Left ventricle myocardium inferior (tissue), 1 donor: Measurements from ENCODE around the gene MMGT1. TPM values are rescaled to one million over a fixed set of nuclear protein-coding genes. Genes with fewer than 3 reads are reported as not detected.

Source experiments
- DNase-seq: peaks from one replicate; pipeline ENCODE4 v3.0.0-alpha.2; 2020
- H3K27ac ChIP-seq: fragments of 200-600 bp; replicated peaks from 2 replicates; pipeline ENCODE4 v1.8.0; 2021
- H3K27me3 ChIP-seq: fragments of 200-600 bp; 2 replicates; pipeline ENCODE4 v1.8.0; 2021; ENCODE audit warnings: low read depth
- H3K36me3 ChIP-seq: fragments of 200-600 bp; 2 replicates; pipeline ENCODE4 v1.8.0; 2021
- H3K4me1 ChIP-seq: fragments of 200-600 bp; 2 replicates; pipeline ENCODE4 v1.8.0; 2021
- H3K4me3 ChIP-seq: fragments of 200-600 bp; 2 replicates; pipeline ENCODE4 v1.8.0; 2021; ENCODE audit warnings: mild to moderate bottlenecking, moderate library complexity
- H3K9me3 ChIP-seq: fragments of 200-600 bp; replicated peaks from 2 replicates; pipeline ENCODE4 v1.8.0; 2021
- CTCF ChIP-seq: fragments of 200-600 bp; IDR thresholded peaks from 2 replicates; pipeline ENCODE4 v1.8.0; 2021; ENCODE audit warnings: antibody characterized with exemption, mild to moderate bottlenecking, borderline replicate concordance
- intact Hi-C: fragments of 100-400 bp; cut with micrococcal nuclease; formaldehyde crosslinking; loops from one replicate; pipeline ENCODE4 v1.11.0; 2022
- total RNA-seq: library from RNA; stranded (reverse); fragmentation: NEBNext Ultra II Directional; extraction: Animal tissue kit (Norgen Biotek cat#: 25700); gene quantifications from one replicate; pipeline ENCODE4 v1.2.1, GENCODE V29; 2021
- donor health status: DM: no; HTN: yes; CAD: no; lungs with severe emphysema.

The MMGT1 gene
- total RNA-seq, 1 donor from 2014 or later, result 25.3 TPM

- Histone ChIP-seq H3K27me3 (no peaks in the 10 kb centered on the region), H3K4me3 (no peak overlapping the region), H3K4me1 (no peaks in the 10 kb centered on the region), H3K36me3 (peaks cover 19% of the 10 kb centered on the region), H3K27ac (no peak overlapping the region), H3K9me3 (no peaks in the 10 kb centered on the region)
- DNase-seq, result no peak
- no peak for TF ChIP-seq CTCF
- intact Hi-C loops, result no loop called here
Measured at GRCh38 chrX:136015016-136015415, 41.2 kb upstream of the MMGT1 start.

- no peak overlapping the region for H3K27ac ChIP-seq
- intact Hi-C loops, result no loop called here
- H3K4me3 ChIP-seq, result no peak overlapping the region
- H3K9me3 ChIP-seq, result no peaks in the 10 kb centered on the region
- TF ChIP-seq CTCF, result no peak
- no peaks in the 10 kb centered on the region for H3K27me3 ChIP-seq
- H3K36me3 ChIP-seq, result no peaks in the 10 kb centered on the region
- H3K4me1 ChIP-seq, result peaks cover 22% of the 10 kb centered on the region
- DNase-seq, result no peak
Measured at GRCh38 chrX:135988245-135988644, 14.5 kb upstream of the MMGT1 start.

GRCh38 chrX:135985973-135986310 is 12.2 kb upstream of the MMGT1 start:
- peaks cover 22% of the 10 kb centered on the region for H3K4me1 ChIP-seq
- peak overlapping the region; percentile 82 for H3K27ac ChIP-seq
- intact Hi-C loops, result no loop called here
- no peaks in the 10 kb centered on the region for H3K36me3 ChIP-seq
- no peak for DNase-seq
- no peak for TF ChIP-seq CTCF
- no peaks in the 10 kb centered on the region for H3K27me3 ChIP-seq
- peak overlapping the region; percentile 82 for H3K4me3 ChIP-seq
- H3K9me3 ChIP-seq, result no peaks in the 10 kb centered on the region

- Histone ChIP-seq H3K27me3 (no peaks in the 10 kb centered on the region), H3K4me3 (peak within 1 kb of the TSS; percentile 82), H3K36me3 (no peaks in the 10 kb centered on the region), H3K27ac (peak within 1 kb of the TSS; percentile 82), H3K4me1 (peaks cover 22% of the 10 kb centered on the region), H3K9me3 (no peaks in the 10 kb centered on the region)
- intact Hi-C loops, result no loop called here
- peak; percentile 69 for DNase-seq
- no peak for TF ChIP-seq CTCF
Measured at GRCh38 chrX:135985157-135985972, 11.6 kb upstream of the MMGT1 start, which contains the start of gene SLC9A6. TSS of gene SLC9A6 (plus strand) at chrX:135985435. CDS start at chrX:135985659, 224 bp downstream.

GRCh38 chrX:135984791-135985156 is 11.0 kb upstream of the MMGT1 start:
- Histone ChIP-seq H3K4me3 (peak overlapping the region; percentile 82), H3K4me1 (peaks cover 22% of the 10 kb centered on the region), H3K9me3 (no peaks in the 10 kb centered on the region), H3K27me3 (no peaks in the 10 kb centered on the region), H3K27ac (peak overlapping the region; percentile 82), H3K36me3 (no peaks in the 10 kb centered on the region)
- intact Hi-C loops, result no loop called here
- no peak for TF ChIP-seq CTCF
- DNase-seq, result no peak
